ENCODE measurements around the gene CRTAC1.

CRTAC1 gene

DNA sequence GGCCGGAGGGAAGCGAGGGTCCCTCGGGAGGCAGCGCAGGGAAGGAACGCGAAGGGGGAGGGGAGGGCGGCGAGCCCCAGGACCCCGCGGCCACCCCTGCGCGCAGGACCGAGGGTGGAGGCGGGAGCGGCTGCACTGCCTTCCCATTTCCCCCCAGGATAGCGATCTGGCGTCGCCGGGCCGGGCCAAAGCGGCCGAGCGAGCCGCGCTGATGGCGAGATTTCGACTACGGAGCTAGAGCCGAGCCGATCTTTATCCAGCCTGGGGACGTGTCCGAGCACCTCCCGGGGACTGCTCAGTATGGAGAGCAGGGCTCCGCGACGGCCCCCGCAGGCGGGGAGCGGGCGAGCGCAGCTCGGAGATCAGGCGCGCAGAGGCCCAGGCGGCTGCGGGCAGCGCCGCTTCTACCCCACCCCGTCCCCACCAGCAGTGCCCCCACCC is 590 bp upstream of the CRTAC1 start:
- no peak for TF ChIP-seq SPI1 (IDR thresholded peaks at IDR 0.05; ENCODE audit: borderline replicate concordance, low read depth)
- no peak for TF ChIP-seq GABPA (IDR thresholded peaks at IDR 0.05; ENCODE audit: low read depth)
- no peak for TF ChIP-seq CTCF (IDR thresholded peaks at IDR 0.05; ENCODE audit: insufficient read depth, low read length)
- no peak for TF ChIP-seq REST (IDR thresholded peaks at IDR 0.05; ENCODE audit: insufficient replicate concordance, low read depth)
- no peak for TF ChIP-seq POLR2AphosphoS5 (IDR thresholded peaks at IDR 0.05; ENCODE audit: low read depth)
- H3K4me3 ChIP-seq (replicated peaks; ENCODE audit: insufficient read depth, low read length), result no peak overlapping the region
- DNase-seq (ENCODE audit: low read depth in 1 of 2, low spot score in 1 of 2), result no peak
- peaks cover 55% of the 10 kb centered on the region for H3K27me3 ChIP-seq (ENCODE audit: insufficient read depth, poor library complexity, severe bottlenecking)
- H3K27ac ChIP-seq (replicated peaks), result no peak overlapping the region

GRCh38 chr10:98029149-98030092 is 1.0 kb downstream of the CRTAC1 start:
- DNase-seq (ENCODE audit: low read depth in 1 of 2, low spot score in 1 of 2), result no peak
- Histone ChIP-seq H3K27me3 (ENCODE audit: insufficient read depth, poor library complexity, severe bottlenecking) (peaks cover 61% of the 10 kb centered on the region), H3K27ac (replicated peaks) (no peak overlapping the region), H3K4me3 (replicated peaks; ENCODE audit: insufficient read depth, low read length) (no peak overlapping the region)
- TF ChIP-seq REST (IDR thresholded peaks at IDR 0.05; ENCODE audit: insufficient replicate concordance, low read depth) (no peak), SPI1 (IDR thresholded peaks at IDR 0.05; ENCODE audit: borderline replicate concordance, low read depth) (no peak), GABPA (IDR thresholded peaks at IDR 0.05; ENCODE audit: low read depth) (no peak), POLR2AphosphoS5 (IDR thresholded peaks at IDR 0.05; ENCODE audit: low read depth) (no peak), CTCF (IDR thresholded peaks at IDR 0.05; ENCODE audit: insufficient read depth, low read length) (no peak)

DNA sequence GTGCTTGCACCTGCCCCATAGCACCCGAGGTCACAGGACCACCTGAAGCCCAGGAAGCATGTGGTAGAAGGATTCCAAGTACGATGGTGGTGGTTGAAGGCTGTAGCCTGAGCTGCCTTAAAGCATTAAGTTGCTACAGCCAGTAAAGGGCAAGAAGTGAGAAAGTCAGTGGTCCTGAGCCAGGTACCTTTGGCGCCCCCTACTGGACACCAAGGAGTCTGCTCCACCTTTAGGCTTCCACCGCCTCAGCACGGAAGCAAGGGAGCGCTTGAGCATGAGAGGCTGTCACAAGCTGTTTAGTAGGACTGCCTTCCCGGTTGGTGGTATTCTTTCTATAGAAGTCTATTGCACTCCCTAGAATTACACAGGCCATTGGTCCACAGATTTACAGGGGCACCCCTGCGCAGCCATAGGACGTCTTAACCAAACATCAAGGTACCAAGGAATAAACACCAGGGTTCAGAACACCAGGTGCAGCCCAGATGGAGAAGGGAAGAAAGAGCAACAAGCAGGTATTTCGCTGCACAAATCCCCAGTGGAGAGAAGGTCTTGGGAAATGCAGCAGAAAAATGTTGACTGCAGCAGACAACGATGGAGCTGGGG is 2.2 kb downstream of the CRTAC1 start:
- H3K4me3 ChIP-seq (replicated peaks; ENCODE audit: insufficient read depth, low read length), result no peak overlapping the region
- H3K27ac ChIP-seq (replicated peaks), result no peak overlapping the region
- peaks cover 57% of the 10 kb centered on the region for H3K27me3 ChIP-seq (ENCODE audit: insufficient read depth, poor library complexity, severe bottlenecking)
- TF ChIP-seq CTCF (IDR thresholded peaks at IDR 0.05; ENCODE audit: insufficient read depth, low read length), result peak; percentile 84
- no peak for TF ChIP-seq POLR2AphosphoS5 (IDR thresholded peaks at IDR 0.05; ENCODE audit: low read depth)
- peak; percentile 28 to 49 for DNase-seq (ENCODE audit: low read depth in 1 of 2, low spot score in 1 of 2)

Measured in HL-60 (cell line).